ENCODE data around the gene IL5.

DNA sequence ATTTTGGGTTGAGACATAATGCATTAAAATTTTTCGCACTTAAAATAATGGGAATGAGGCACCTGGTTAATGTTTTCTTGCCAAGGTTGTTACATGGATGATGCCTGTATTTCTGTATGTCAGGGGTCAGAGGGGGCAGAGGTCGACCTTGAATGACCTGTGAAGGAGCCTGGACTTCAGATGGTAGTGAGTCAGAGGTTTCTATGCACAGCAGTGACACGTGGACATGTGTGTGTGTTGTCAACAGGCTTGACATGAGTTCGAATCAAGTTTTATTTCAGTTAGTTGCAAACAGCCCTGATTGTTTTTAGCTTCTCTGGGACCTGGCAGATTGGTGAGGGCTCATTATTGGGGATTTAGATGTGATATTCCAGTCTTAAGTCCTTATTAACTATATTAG, 3.6 kb downstream of the IL5 start:
- TF ChIP-seq EP300 (IDR thresholded peaks at IDR 0.05) (no peak), POLR2AphosphoS5 (IDR thresholded peaks at IDR 0.05) (no peak)
- TF ChIP-seq, protein P1, sequence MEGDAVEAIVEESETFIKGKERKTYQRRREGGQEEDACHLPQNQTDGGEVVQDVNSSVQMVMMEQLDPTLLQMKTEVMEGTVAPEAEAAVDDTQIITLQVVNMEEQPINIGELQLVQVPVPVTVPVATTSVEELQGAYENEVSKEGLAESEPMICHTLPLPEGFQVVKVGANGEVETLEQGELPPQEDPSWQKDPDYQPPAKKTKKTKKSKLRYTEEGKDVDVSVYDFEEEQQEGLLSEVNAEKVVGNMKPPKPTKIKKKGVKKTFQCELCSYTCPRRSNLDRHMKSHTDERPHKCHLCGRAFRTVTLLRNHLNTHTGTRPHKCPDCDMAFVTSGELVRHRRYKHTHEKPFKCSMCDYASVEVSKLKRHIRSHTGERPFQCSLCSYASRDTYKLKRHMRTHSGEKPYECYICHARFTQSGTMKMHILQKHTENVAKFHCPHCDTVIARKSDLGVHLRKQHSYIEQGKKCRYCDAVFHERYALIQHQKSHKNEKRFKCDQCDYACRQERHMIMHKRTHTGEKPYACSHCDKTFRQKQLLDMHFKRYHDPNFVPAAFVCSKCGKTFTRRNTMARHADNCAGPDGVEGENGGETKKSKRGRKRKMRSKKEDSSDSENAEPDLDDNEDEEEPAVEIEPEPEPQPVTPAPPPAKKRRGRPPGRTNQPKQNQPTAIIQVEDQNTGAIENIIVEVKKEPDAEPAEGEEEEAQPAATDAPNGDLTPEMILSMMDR (IDR thresholded peaks at IDR 0.05): no peak

Measured in upper lobe of left lung (tissue), 4 donors.